IPS-NIHi7 (cell line): Measurements from ENCODE around the gene SPI1.

Experiments used
- DNase-seq: peaks from one replicate; pipeline ENCODE4 v3.0.0; 2012; ENCODE audit warnings: mixed read lengths; ENCODE audit errors: extremely low spot score

The SPI1 gene

GRCh38 chr11:47358731-47359051 lies 19.7 kb downstream of the SPI1 start:
- no peak for DNase-seq

- no peak for DNase-seq
These were observed 20.2 kb downstream of the SPI1 start for GRCh38 chr11:47357985-47358730.

- no peak for DNase-seq
These were observed 21.4 kb downstream of the SPI1 start for GRCh38 chr11:47356998-47357329.

GRCh38 chr11:47356129-47356997 lies 22.0 kb downstream of the SPI1 start:
- DNase-seq: no peak

DNA sequence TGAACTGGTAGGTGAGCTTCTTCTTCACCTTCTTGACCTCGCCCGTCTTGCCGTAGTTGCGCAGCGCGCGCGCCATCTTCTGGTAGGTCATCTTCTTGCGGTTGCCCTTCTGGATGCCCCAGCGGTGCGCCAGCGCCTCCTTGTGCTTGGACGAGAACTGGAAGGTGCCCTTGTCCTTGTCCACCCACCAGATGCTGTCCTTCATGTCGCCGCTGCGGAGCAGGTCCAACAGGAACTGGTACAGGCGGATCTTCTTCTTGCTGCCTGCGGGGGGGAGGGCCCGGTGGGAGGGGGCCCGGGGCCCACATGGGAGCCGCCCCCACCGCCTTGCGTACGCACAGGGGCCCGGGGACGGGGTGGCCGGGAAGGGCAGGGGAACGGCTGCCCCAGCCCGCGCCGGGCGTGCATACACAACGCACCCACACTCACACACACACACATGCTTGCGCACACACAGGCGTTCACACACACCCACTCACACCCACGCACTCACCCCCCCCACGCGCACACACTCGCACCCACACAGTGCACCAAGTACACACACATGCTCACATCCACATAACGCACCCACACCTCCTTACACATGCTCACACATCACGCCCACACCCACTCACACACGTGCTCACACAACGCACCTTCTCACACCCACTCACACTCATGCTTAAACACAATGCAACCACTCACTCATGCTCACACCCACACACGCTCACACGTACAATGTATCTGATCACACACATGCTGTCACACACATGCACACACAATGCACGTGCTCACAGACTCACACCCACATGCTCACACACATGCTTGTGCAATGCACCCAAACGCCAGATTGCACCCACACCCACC lies 22.8 kb downstream of the SPI1 start:
- peak; percentile 96 for DNase-seq

DNA sequence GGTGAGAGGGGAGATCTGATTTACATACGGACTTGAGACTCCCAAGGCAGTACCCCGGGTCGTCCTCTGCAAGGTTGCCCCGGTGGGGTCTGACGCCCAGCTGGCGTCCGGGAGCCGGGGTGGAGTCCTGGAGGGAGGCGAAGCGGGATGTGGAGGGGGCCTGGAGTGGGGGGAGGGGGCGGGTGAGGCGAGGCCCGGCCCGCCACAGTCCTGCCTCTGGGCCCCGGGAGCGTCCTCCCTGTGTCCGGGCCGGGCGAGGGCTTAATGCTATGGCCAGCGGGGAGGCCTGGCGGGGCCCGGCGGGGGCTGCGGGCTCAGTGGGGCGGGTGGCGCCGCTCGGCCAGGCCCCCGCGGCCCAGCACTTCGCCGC lies 23.4 kb downstream of the SPI1 start:
- no peak for DNase-seq

DNA sequence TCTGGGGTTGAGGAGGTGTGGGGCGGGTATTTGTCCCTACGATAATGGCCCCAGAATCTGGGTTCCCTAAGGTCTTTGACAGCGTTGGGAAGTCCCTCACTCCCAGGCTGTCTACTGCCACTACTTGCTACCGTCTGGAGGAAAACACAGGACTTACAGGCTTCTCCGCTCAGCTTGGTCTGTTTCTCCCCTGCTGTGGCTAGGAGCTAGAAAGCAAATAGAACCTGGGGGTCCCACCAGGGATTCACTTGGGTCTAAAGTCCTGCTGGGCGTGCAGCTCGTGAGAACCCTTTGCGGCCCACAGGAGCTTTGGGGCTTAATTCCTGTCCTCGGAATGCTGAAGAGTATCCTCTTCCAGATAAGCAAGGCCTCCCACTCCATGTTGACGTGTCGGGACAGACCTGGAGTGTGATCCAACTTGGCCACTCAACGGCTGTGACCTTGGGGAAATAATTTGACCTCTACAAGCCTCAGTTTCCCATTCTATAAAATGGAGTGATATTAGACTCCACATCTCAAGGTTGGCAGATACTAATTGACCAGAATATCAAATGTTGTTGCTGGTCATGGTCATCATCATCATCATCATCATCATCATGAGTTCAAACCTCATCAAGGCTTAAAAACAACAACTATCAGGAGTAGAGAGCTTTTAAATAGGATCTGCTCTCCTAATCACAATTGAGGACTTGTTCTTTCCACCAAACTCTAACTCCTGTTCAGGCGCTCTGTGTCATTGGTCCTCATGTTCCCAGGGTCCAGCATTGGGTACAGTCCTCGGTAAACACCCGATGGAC lies 24.2 kb downstream of the SPI1 start:
- DNase-seq: no peak

DNA sequence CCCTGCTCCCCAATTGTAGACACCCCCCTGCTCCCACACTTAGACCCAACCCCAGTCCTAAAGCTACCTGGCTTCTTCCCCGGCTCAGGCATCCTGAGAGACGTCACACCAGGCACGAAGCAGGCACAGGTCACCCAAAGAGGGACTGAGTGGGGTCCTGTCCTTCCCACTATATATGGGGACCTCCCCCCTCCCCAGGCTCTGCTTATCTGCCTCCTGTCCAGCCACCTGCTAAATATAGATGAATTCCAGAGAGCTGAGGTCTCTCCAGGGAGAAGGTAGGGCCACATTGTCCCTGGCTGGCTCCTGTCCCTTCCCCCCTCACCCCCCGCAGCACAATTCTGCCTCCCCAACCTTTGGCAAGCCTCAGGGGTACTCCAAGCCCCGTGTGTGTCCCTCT lies 25.8 kb downstream of the SPI1 start, which contains the start of gene MYBPC3:
MYBPC3 (minus strand) TSS at position 147 of the 400 bp plus-strand sequence; CDS start at position 92, 55 bp downstream.
- DNase-seq: no peak

- DNase-seq: no peak
These were observed 26.9 kb downstream of the SPI1 start for GRCh38 chr11:47351156-47352126.

- no peak for DNase-seq
These were observed 28.0 kb downstream of the SPI1 start for GRCh38 chr11:47350315-47350714.

DNA sequence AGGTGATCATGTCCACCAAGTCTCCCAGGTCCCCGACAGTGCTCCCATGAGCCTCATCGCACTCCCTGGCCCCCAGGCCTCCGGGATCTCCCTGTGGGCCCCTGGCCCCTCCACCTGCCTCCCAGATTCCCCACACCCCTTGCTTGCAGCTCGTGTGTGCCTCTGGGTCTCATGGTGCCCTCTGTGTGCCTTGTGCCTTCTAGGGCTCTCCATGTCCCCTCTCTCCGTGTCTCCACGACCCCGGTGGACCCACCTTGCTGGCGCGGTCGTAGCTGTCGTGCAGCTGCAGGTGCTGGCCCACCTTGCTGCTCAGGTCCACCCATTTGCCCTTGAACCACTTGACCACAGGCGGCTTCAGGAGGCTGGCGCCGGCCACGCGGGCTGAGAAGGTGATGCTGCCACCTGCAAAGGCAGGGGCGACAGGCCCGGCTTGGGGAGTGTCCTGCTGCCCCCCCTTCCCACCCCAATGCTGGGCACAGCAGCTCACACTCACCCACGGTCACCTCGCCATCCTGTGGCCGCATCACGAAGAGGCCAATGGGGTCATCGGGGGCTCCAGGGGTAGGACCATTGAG lies 28.7 kb downstream of the SPI1 start:
- DNase-seq: no peak

DNA sequence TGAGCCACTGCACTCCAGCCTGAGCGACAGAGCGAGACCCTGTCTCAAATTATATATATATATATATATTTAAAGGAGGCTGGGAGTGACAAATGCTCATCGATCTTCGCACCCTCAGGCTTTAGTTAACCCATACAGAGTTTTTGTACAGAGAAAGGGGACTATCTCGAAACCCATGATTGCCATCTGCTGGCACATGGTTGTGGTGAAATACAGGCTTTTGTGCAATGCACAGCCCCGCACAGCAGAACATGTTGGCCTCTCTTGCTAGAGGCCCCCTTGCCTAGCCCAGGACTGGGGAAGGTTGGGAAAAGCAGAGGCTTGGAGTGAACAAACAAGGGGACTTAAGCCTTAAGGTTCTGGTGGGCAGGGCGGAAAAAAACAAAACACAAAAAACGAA lies 29.5 kb downstream of the SPI1 start:
- peak; percentile 59 for DNase-seq

- no peak for DNase-seq
These were observed 30.1 kb downstream of the SPI1 start for GRCh38 chr11:47348131-47348802.

DNA sequence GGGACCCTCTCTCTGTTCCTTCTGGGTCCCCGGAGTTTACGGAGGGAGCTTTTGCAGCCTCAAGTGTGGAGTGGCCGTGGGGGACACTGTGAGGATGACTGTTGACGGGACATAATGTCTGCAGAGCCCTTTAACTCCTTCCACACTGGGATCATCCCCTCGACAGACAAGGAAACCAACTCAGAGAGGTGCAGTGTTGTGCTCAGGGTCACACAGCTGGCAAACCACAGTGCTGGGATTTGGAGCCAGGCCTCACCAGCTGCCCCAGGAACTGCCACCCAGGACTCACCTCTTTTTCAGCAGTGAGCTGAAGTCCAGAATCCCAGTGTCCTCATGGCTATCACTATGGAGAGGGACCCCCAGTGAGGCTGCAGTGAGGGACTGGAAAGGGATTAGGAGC lies 31.2 kb downstream of the SPI1 start:
- no peak for DNase-seq

DNA sequence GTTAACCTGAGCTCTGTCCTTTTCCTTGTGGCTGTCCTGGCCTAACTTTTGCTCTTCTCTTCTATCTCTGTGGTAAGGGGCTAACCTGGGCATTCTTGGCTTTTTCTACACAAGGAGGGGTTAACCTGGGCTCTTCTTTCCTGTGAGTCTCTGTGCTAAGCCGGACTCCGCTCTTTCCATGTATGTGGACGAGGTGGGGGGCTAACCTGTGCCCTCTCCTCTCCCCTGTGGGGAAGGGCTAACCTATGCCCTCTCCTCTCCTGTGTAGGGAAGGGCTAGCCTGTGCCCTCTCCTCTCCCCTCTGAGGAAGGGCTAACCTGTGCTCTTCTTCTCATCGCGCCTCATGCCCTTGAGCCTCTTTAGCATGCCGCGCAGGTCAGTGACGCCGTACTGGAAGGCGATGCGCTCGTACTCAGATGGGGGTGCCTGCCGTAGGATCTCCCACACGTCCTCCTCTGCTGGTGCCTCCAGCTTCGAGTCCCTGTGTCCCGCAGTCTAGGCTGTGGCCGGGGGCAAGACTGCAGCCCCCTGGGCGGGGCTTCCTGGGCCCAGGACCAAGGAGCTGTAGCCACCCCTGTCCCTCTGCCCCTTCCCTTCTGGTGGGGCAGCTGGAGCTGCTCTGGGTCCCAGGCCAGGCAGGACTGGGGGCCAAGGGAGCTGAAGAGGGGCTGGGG lies 32.3 kb downstream of the SPI1 start:
- no peak for DNase-seq

GRCh38 chr11:47342854-47343253 lies 35.5 kb downstream of the SPI1 start:
- DNase-seq: no peak

GRCh38 chr11:47342036-47342803 lies 36.1 kb downstream of the SPI1 start:
- DNase-seq: no peak
